ENCODE data around the gene PSD2. TPM values are rescaled to one million over a fixed set of nuclear protein-coding genes. Genes with fewer than 3 reads are reported as not detected.

PSD2 gene
- total RNA-seq (2022; extraction: Qiagen RNA extraction), result 0.02 to 0.03 TPM (median 0.03 TPM) in 3 of 5 replicates, not detected in the others

DNA sequence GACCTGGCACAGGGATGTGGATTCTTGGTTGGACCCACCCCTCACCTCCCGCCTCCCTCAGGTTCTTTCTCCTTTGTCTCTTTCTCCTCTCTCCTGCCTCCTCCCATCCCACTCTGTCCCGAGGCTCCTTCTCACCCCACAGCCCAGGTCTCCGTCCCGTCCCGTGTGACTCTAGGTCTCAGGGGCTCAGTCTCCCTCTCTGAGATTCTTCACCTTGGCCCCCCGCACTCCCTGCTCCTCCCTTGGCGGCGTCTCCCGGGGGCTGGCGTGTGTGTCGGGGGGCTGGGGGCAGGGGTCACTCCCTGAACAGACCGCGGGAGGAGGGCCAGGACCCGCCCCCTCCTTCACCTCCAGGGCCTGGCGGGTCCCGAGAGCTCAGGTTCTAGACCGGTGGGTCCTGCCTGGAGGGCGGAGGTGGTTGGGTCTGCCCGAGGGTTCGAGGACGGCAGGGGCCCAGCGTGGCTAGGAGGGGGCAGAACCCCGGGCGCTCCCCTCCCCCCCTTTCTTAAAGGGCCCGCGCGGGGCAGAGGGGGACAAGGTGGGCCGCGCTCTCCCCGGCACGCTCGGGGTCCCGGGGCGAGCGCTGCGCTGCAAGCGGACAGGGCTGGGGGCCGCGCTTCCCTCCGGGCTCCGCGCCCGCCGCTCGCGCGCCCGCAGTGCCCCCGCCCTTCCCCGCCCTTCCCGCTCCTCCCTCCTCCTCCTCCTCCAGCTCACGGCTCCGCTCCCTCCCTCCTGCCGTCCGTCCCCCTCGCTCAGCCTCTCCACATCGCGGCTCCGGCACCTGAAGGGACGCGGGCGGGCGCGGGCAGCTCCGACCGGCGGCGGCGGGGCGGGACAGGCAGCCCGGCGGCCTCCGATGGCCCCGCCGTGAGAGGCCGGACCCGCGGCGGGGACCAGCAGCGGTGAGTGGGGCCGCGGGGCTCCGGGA, at the start of gene PSD2:
TSS of gene PSD2 (plus strand) at position 735 of the 928 bp plus-strand sequence. CDS start 13,633 bp downstream, outside the sequence.

Other genes with a start within 250 kb of the PSD2 start
- 124 to 176 TPM (median 169 TPM) in 5 replicates for gene UBE2D2, start 234.5 kb upstream of the PSD2 start, total RNA-seq (2022; extraction: Qiagen RNA extraction)
- 15.0 to 17.5 TPM (median 15.4 TPM) in 5 replicates for gene CXXC5, start 147.5 kb upstream of the PSD2 start, total RNA-seq (2022; extraction: Qiagen RNA extraction)
- 1.4 to 2.2 TPM (median 1.8 TPM) in 5 replicates for gene NRG2, start 247.5 kb downstream of the PSD2 start, total RNA-seq (2022; extraction: Qiagen RNA extraction)